BLaER1 (cell line): ENCODE measurements around the gene CFH.
"Not testable (repeated sequence)": the region's sequence is repeated elsewhere in the genome, so short reads cannot be mapped to it uniquely, and the experiment has no call there.

Experiments used
- H3K27ac ChIP-seq: shearing (Covaris generic); formaldehyde crosslinking; 2 replicates; pipeline ENCODE4 v1.8.1; 2022
- H3K27me3 ChIP-seq: shearing (Covaris generic); formaldehyde crosslinking; 2 replicates; pipeline ENCODE4 v1.8.1; 2022
- H3K36me3 ChIP-seq: shearing (Covaris generic); formaldehyde crosslinking; 2 replicates; pipeline ENCODE4 v1.8.1; 2022
- H3K4me1 ChIP-seq: shearing (Covaris generic); formaldehyde crosslinking; 2 replicates; pipeline ENCODE4 v1.8.1; 2022
- H3K4me2 ChIP-seq: shearing (Covaris generic); formaldehyde crosslinking; 2 replicates; pipeline ENCODE4 v1.8.1; 2022
- H3K4me3 ChIP-seq: shearing (Covaris generic); formaldehyde crosslinking; 2 replicates; pipeline ENCODE4 v1.8.1; 2022
- H3K9ac ChIP-seq: shearing (Covaris generic); formaldehyde crosslinking; 2 replicates; pipeline ENCODE4 v1.8.1; 2022
- H3K9me3 ChIP-seq: shearing (Covaris generic); formaldehyde crosslinking; 2 replicates; pipeline ENCODE4 v1.8.1; 2022
- H4K20me1 ChIP-seq: shearing (Covaris generic); formaldehyde crosslinking; 2 replicates; pipeline ENCODE4 v1.8.1; 2022
- Cebpa-rat ChIP-seq: shearing (Covaris generic); IDR thresholded peaks from 2 replicates; pipeline ENCODE4 v1.8.1; 2022

Gene CFH

DNA sequence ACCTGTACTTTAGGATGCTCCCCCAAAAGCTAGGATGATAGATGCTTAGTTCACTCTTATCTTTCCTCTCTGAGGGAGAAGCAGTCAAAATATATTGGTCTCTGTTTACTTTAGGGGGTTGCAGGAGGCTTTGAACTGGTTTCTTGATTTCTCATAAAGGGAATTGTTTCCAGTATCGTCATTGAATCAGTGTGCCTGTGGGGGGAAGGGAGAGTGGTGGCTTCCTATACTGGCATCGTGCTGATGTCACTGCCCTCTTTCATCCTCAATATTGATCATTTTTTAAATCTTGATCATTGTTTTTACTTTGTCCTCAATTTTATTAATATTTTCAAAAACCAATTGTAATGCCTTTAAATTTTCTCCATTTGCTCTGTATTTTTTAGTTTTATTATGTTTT, 82.6 kb downstream of the CFH start:
- no peaks in the 10 kb centered on the region for H3K27me3 ChIP-seq
- no peak overlapping the region for H3K4me2 ChIP-seq
- peaks cover 3% of the 10 kb centered on the region; the same call in 1 of the 2 replicates for H3K36me3 ChIP-seq
- TF ChIP-seq Cebpa-rat: no peak
- peaks cover 18% of the 10 kb centered on the region for H3K9me3 ChIP-seq
- no peaks in the 10 kb centered on the region for H4K20me1 ChIP-seq
- H3K4me1 ChIP-seq: no peaks in the 10 kb centered on the region
- H3K4me3 ChIP-seq: no peak overlapping the region
- H3K9ac ChIP-seq: no peak overlapping the region
- H3K27ac ChIP-seq: no peak overlapping the region

DNA sequence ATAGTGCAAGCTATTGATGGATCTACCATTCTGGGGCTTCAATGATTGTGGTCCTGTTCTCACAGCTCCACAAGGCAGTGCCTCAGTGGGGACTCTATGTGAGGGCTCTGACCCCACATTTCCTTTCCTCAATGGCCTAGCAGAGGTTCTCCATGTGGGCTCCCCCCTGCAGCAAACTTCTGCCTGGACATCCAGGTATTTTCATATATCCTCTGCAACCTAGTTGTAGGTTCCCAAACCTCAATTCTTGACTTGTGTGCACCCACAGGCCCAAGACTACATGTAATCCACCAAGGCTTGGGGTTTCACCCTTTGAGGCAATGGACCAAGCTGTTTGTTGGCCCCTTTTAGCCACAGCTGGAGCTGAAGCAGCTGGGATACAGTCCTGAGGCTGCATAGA, 86.9 kb downstream of the CFH start:
- H3K27me3 ChIP-seq: no peaks in the 10 kb centered on the region
- TF ChIP-seq Cebpa-rat: no peak
- H3K27ac ChIP-seq: no peak overlapping the region
- H3K4me2 ChIP-seq: no peak overlapping the region
- H3K9ac ChIP-seq: no peak overlapping the region
- H3K4me1 ChIP-seq: no peaks in the 10 kb centered on the region
- no peaks in the 10 kb centered on the region for H4K20me1 ChIP-seq
- peaks cover 24% of the 10 kb centered on the region for H3K9me3 ChIP-seq
- H3K4me3 ChIP-seq: no peak overlapping the region
- H3K36me3 ChIP-seq: peaks cover 3% of the 10 kb centered on the region; the same call in 1 of the 2 replicates

DNA sequence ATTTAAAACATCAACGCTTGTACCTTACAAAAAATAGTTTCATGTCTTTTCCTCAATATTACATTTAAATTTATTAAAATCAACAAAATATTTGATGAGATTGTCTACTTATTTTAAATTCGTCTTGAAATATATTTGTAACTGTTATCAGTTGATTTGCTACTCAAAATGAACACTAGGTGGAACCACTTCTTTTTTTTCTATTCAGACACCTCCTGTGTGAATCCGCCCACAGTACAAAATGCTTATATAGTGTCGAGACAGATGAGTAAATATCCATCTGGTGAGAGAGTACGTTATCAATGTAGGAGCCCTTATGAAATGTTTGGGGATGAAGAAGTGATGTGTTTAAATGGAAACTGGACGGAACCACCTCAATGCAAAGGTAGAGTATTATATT, 91.4 kb downstream of the CFH start:
- H3K27ac ChIP-seq, H3K9ac ChIP-seq, H4K20me1 ChIP-seq, H3K27me3 ChIP-seq, H3K4me3 ChIP-seq, H3K36me3 ChIP-seq, H3K4me2 ChIP-seq, H3K4me1 ChIP-seq: not testable (repeated sequence)
- peaks cover 19% of the 10 kb centered on the region for H3K9me3 ChIP-seq

DNA sequence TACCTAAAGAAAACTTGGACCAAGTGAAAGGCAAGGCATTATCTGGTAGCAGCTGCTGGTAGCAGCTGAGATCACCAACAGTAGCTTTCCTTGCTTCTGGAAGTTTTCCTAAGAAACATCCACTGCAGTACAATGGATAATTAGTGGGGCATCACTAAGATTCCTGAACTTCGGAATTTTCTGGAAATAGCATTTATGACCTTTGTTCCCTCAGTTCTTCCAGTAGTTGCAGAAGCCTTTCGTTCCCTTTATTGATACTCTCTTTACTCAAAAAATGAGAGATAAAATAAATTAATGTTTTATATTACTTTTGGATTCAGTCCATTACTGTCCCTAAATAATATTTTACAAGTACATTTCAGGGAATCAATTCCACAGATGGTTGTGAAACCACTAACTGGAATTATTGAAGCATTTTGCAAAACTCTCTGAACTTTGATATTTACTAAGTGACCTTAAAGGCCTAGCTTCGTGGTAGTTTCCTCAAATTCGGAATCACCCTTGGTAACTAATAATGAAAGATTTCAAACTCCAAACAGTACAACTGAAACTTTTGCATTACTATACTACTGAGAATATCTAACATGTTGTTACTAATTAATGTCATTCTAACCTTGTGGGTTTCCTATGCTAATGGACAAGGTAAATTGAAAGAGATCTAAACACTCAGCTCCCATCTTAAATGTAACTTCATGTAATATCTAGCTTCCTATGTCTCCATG, 113.3 kb downstream of the CFH start:
- H3K4me1 ChIP-seq, H3K9me3 ChIP-seq, H3K27ac ChIP-seq, H3K9ac ChIP-seq, H3K36me3 ChIP-seq, H4K20me1 ChIP-seq, H3K27me3 ChIP-seq, H3K4me2 ChIP-seq, H3K4me3 ChIP-seq: not testable (repeated sequence)

DNA sequence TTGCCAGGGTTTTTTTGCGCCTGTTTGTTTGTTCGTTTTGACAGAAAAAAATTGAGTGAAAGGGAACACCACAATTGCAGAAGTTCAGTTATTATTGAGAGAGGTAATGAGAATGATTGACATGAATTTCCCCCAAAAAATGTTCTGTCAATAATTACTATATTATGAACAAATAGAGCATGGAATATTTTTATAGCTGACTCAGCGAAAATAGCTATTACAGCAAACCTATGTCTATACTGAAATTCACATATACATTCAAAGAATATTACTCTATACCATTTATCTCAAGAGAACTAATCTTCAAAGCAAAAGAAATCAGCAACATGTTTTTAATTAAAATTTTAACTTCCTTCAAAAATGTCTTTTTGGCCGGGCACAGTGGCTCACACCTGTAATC, 118.0 kb downstream of the CFH start:
- not testable (repeated sequence) for H3K27me3 ChIP-seq, H3K9ac ChIP-seq, H3K36me3 ChIP-seq, H3K4me2 ChIP-seq, H3K27ac ChIP-seq, H3K4me1 ChIP-seq, H4K20me1 ChIP-seq, H3K9me3 ChIP-seq, H3K4me3 ChIP-seq

DNA sequence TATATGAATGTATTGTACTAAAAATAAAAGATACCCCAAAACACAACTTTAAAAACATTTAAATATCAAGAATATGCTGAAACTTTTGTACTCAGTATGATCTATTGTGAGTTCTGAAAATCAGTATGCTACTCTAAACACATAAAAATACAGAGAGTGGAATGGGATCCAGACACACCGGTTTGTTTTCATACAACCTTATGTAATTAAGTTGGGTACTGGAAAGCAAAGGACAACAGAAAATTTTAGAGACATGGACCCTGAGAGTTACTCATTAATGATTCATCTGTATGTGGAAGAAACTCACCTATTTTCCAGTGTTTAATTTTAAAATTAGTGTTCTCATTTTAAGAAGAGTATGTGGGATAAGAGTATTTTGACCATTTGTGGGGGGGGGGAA, 121.9 kb downstream of the CFH start:
- TF ChIP-seq Cebpa-rat: no peak
- no peak overlapping the region for H3K9ac ChIP-seq
- no peaks in the 10 kb centered on the region for H3K9me3 ChIP-seq
- H3K4me1 ChIP-seq: no peaks in the 10 kb centered on the region
- H4K20me1 ChIP-seq: no peaks in the 10 kb centered on the region
- H3K36me3 ChIP-seq: no peaks in the 10 kb centered on the region
- no peaks in the 10 kb centered on the region for H3K27me3 ChIP-seq
- H3K27ac ChIP-seq: no peak overlapping the region
- no peak overlapping the region for H3K4me3 ChIP-seq
- H3K4me2 ChIP-seq: no peak overlapping the region

DNA sequence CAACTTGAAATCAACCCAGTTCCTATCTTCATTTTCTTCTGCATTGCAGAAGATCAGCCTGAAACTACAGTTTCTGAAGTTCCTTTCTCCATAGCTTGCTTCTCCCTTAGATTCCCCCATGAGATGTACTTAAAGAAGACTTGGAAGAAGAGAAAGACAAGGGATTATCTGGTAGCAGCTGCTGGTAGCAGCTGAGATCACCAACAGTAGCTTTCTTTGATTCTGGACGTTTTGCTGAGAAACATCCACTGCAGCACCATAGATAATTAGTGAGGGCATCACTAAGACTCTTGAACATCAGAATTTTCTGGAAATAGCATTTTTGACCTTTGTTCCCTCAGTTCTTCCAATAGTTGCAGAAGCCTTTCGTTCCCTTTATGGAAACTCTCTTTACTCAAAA, 122.3 kb downstream of the CFH start:
- Histone ChIP-seq H3K36me3 (no peaks in the 10 kb centered on the region), H3K4me2 (no peak overlapping the region), H3K4me3 (no peak overlapping the region), H3K27ac (no peak overlapping the region), H4K20me1 (no peaks in the 10 kb centered on the region), H3K27me3 (no peaks in the 10 kb centered on the region), H3K9me3 (no peaks in the 10 kb centered on the region), H3K9ac (no peak overlapping the region), H3K4me1 (no peaks in the 10 kb centered on the region)
- TF ChIP-seq Cebpa-rat: no peak

DNA sequence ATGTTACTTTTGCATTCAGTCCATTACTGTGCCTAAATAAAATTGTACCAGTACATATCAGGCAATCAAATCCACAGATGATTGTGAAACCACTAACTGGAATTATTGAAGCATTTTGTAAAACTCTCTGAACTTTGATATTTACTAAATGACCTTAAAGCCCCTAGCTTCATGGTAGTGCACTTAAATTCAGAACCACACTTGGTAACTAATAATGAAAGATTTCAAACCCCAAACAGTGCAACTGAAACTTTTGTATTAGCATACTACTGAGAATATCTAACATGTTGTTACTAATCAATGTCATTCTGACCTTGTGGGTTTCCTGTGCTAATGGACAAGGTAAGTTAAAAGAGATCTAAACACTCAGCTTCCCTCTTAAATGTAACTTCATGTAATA, 122.8 kb downstream of the CFH start, which contains the start of gene CFHR3:
Gene CFHR3, plus strand, starts transcription at position 238 of the 400 bp plus-strand sequence. Its CDS starts 47 bp downstream, at position 285.
- Histone ChIP-seq H3K9me3 (no peaks in the 10 kb centered on the region), H3K4me2 (no peak within 1 kb of the TSS), H3K27me3 (no peaks in the 10 kb centered on the region), H4K20me1 (no peaks in the 10 kb centered on the region), H3K27ac (no peak within 1 kb of the TSS), H3K9ac (no peak within 1 kb of the TSS), H3K4me1 (no peaks in the 10 kb centered on the region), H3K36me3 (no peaks in the 10 kb centered on the region), H3K4me3 (no peak within 1 kb of the TSS)
- TF ChIP-seq Cebpa-rat: no peak

DNA sequence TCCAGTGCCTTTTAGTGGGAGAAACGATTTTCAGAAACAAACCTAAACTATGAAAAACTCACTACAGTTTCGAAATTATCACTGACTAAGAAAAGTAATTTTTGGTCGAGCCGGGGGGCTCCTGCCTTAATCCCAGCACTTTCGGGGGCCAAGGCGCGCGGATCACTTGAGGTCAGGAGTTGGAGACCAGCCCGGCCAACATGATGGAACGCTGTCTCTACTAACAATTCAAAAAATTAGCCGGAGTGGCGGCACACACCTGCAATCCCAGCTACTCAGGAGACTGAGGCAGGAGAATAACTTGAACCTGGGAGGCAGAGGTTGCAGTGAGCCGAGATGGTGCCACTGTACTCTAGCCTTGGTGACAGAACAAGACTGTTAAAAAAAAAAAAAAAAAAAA, 125.8 kb downstream of the CFH start:
- Histone ChIP-seq H3K4me1 (no peaks in the 10 kb centered on the region), H3K27ac (no peak overlapping the region), H3K9me3 (no peaks in the 10 kb centered on the region), H3K36me3 (no peaks in the 10 kb centered on the region), H4K20me1 (no peaks in the 10 kb centered on the region), H3K4me3 (no peak overlapping the region), H3K9ac (no peak overlapping the region), H3K4me2 (no peak overlapping the region), H3K27me3 (no peaks in the 10 kb centered on the region)
- no peak for TF ChIP-seq Cebpa-rat

DNA sequence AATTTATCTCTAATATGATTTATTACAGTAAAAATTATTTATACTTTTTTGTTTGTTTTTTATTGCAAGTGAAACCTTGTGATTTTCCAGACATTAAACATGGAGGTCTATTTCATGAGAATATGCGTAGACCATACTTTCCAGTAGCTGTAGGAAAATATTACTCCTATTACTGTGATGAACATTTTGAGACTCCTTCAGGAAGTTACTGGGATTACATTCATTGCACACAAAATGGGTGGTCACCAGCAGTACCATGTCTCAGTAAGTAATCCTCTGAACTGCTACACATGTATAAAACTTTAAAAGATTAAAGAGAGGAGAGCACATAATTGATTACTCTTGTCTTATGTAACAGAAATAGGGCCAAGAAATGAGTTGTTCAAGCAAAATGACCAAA, 127.2 kb downstream of the CFH start:
- no peak for TF ChIP-seq Cebpa-rat
- H3K36me3 ChIP-seq: no peaks in the 10 kb centered on the region
- H3K9me3 ChIP-seq: no peaks in the 10 kb centered on the region

DNA sequence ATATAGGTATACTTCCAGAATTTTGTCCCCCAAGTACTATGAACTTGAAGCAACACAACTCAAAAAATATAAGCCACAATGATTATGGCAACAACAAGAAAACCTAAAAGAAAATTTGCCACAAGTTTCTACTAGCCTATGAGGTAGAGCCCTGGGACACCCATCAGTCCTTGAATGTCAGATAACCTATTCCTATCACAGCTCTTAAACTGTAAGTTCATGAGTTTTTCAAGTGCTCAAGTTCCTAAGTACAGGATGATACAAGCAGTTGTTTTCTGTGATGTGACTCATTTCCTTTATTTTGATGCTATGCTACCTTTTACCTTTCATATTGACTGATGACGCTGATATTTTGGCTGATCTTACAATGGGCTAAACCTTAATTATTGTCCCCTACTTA, 139.4 kb downstream of the CFH start:
- not testable (repeated sequence) for H3K4me1 ChIP-seq

More for the DNA sequence above, 127.2 kb downstream of the CFH start:
- Histone ChIP-seq H3K4me1 (no peaks in the 10 kb centered on the region), H4K20me1 (no peaks in the 10 kb centered on the region), H3K27ac (no peak overlapping the region), H3K4me2 (no peak overlapping the region), H3K4me3 (no peak overlapping the region), H3K27me3 (no peaks in the 10 kb centered on the region), H3K9ac (no peak overlapping the region)

DNA sequence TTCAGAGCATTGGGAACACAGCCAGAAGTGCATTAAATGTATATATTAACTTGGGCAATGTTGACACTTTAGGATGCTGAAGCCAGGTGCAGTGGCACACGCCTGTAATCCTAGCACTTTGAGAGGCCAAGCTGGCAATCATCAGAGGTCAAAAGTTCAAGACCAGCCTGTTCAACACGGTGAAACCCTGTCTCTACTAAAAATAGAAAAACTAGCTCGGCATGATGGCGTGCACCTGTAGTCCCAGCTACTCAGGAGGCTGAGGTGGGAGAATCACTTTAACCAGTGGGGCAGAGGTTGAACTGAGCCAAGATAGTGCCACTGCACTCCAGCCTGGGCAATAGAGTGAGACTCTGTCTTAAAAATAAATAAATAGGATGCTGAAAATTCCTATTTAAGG, 142.3 kb downstream of the CFH start:
- H3K4me1 ChIP-seq, H3K27ac ChIP-seq, H3K4me3 ChIP-seq, H3K9ac ChIP-seq, H4K20me1 ChIP-seq, H3K36me3 ChIP-seq, H3K4me2 ChIP-seq, H3K27me3 ChIP-seq, H3K9me3 ChIP-seq: not testable (repeated sequence)

More for the DNA sequence above, 139.4 kb downstream of the CFH start:
- not testable (repeated sequence) for H4K20me1 ChIP-seq, H3K4me2 ChIP-seq, H3K9ac ChIP-seq, H3K27ac ChIP-seq, H3K27me3 ChIP-seq, H3K36me3 ChIP-seq, H3K4me3 ChIP-seq, H3K9me3 ChIP-seq
